ENCODE data around the gene TRAPPC2L. TPM values are rescaled to one million over a fixed set of nuclear protein-coding genes. Genes with fewer than 3 reads are reported as not detected.

TRAPPC2L gene
- total RNA-seq, 1 experiment from 2014 or later = 94.1 TPM

DNA sequence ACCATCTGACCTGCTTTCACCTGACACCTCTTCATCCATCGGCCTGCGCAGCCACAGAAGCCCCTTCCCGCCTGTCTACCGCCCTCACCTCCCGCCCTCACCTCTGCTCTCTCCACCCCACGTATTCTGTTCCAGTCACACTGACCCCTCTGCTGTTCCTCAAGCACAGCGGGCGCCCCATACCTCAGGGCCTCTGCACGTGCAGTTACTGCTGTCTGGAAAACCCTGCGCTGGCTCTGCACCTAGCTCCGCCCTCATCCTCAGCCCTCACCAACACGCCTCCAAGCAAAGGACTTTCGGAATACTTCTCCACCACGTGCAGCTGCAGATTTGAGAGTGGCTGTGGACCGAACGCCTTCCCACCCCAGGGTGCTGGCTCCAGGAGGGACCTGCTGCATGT lies 34.2 kb downstream of the TRAPPC2L start:
- H3K9me2 ChIP-seq (ENCODE audit: insufficient read depth) = no peaks in the 10 kb centered on the region
- H3K4me2 ChIP-seq (ENCODE audit: low read length) = no peak overlapping the region
- DNase-seq (ENCODE audit: low read depth, low spot score) = no peak
- no peaks in the 10 kb centered on the region for H4K20me1 ChIP-seq (ENCODE audit: insufficient read depth)
- CTCF ChIA-PET = no interaction called here
- TF ChIP-seq, protein P1, sequence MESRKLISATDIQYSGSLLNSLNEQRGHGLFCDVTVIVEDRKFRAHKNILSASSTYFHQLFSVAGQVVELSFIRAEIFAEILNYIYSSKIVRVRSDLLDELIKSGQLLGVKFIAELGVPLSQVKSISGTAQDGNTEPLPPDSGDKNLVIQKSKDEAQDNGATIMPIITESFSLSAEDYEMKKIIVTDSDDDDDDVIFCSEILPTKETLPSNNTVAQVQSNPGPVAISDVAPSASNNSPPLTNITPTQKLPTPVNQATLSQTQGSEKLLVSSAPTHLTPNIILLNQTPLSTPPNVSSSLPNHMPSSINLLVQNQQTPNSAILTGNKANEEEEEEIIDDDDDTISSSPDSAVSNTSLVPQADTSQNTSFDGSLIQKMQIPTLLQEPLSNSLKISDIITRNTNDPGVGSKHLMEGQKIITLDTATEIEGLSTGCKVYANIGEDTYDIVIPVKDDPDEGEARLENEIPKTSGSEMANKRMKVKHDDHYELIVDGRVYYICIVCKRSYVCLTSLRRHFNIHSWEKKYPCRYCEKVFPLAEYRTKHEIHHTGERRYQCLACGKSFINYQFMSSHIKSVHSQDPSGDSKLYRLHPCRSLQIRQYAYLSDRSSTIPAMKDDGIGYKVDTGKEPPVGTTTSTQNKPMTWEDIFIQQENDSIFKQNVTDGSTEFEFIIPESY (IDR thresholded peaks at IDR 0.05; ENCODE audit: extremely low read depth, insufficient replicate concordance, low read length) = no peak
- TF ChIP-seq ELF1 (IDR thresholded peaks at IDR 0.05; ENCODE audit: borderline replicate concordance, low read depth) (no peak), FOSL1 (IDR thresholded peaks at IDR 0.05; ENCODE audit: low read depth) (no peak), SP1 (IDR thresholded peaks at IDR 0.05; ENCODE audit: low read depth) (no peak), POLR2A (IDR thresholded peaks at IDR 0.05; ENCODE audit: borderline replicate concordance, extremely low read depth, insufficient read depth, insufficient read length) (no peak), REST (IDR thresholded peaks at IDR 0.05; ENCODE audit: low read depth) (no peak), POLR2AphosphoS5 (IDR thresholded peaks at IDR 0.05; ENCODE audit: low read depth, low read length) (no peak), ATF3 (IDR thresholded peaks at IDR 0.05) (no peak), YY1 (IDR thresholded peaks at IDR 0.05; ENCODE audit: extremely low read depth, insufficient replicate concordance, low read depth, low read length) (no peak), ZFX (IDR thresholded peaks at IDR 0.05) (no peak), RAD21 (IDR thresholded peaks at IDR 0.05; ENCODE audit: low read depth) (no peak), CBX3 (IDR thresholded peaks at IDR 0.05; ENCODE audit: low read depth) (no peak), TCF7L2 (IDR thresholded peaks at IDR 0.05; ENCODE audit: borderline replicate concordance, extremely low read depth, insufficient read depth, insufficient read length) (no peak)
- H3K79me2 ChIP-seq (ENCODE audit: insufficient read depth, low read length) = no peaks in the 10 kb centered on the region
- BruUV-seq (replicated peaks) = no TSS peak
- H3K4me1 ChIP-seq (ENCODE audit: control insufficient read depth in 1 of 2, insufficient read depth in 2 of 2, low read length in 2 of 2) = peaks cover 0 to 11% of the 10 kb centered on the region in 2 experiments; a peak in 2 of 4 replicates
- no peak overlapping the region for H3K4me3 ChIP-seq (replicated peaks in 1 of 2; ENCODE audit: low read depth in 1 of 2, low read length in 2 of 2)
- intact Hi-C loops (cut with micrococcal nuclease) = no loop called here
- no peak overlapping the region for H2AFZ ChIP-seq (ENCODE audit: low read depth, low read length, poor library complexity, severe bottlenecking)
- H3K27me3 ChIP-seq (ENCODE audit: insufficient read depth, low read length) = no peaks in the 10 kb centered on the region
- H3K27ac ChIP-seq (ENCODE audit: low read depth, low read length) = no peak overlapping the region
- no peak overlapping the region for H3K9ac ChIP-seq (ENCODE audit: low read length)
- POLR2A ChIA-PET = no interaction called here
- RAD21 ChIA-PET (ENCODE audit: low non-redundant PET in 1 of 2, low total read pairs in 2 of 2, uncharacterized antibody in 2 of 2, unreplicated experiment in 2 of 2) = interaction anchor here in 1 of 2 experiments (0.6 kb wide), 1 partner anchor 50 kb away, joined by 5 read pairs; no protein-coding TSS in a partner anchor
- H3K9me3 ChIP-seq (ENCODE audit: control insufficient read depth in 1 of 2, insufficient read depth in 1 of 2, low read depth in 1 of 2, low read length in 2 of 2) = no peaks in the 10 kb centered on the region
- no peaks in the 10 kb centered on the region; a peak in 1 of 4 replicates for H3K36me3 ChIP-seq (ENCODE audit: control insufficient read depth in 1 of 2, insufficient read depth in 2 of 2, low read length in 2 of 2)
- no peak for ATAC-seq

Measured in HCT116 (cell line).